GM12865 (cell line): ENCODE results near the gene SATB1.

Experiments
- DNase-seq: peaks from one replicate; pipeline ENCODE4 v3.0.0; 2010; ENCODE audit warnings: low read depth
- H3K4me3 ChIP-seq: 2 replicates; pipeline ENCODE4 v1.5.1; 2011; ENCODE audit warnings: mild to moderate bottlenecking, low read depth, low read length, control low read depth
- TF ChIP-seq, protein P1 (sequence below): IDR thresholded peaks from 2 replicates; pipeline ENCODE4 v1.5.1; 2011; ENCODE audit warnings: low read length, control low read depth, low read depth, inconsistent platforms; ENCODE audit not compliant: insufficient read depth; ENCODE audit errors: missing control alignments

SATB1 gene

DNA sequence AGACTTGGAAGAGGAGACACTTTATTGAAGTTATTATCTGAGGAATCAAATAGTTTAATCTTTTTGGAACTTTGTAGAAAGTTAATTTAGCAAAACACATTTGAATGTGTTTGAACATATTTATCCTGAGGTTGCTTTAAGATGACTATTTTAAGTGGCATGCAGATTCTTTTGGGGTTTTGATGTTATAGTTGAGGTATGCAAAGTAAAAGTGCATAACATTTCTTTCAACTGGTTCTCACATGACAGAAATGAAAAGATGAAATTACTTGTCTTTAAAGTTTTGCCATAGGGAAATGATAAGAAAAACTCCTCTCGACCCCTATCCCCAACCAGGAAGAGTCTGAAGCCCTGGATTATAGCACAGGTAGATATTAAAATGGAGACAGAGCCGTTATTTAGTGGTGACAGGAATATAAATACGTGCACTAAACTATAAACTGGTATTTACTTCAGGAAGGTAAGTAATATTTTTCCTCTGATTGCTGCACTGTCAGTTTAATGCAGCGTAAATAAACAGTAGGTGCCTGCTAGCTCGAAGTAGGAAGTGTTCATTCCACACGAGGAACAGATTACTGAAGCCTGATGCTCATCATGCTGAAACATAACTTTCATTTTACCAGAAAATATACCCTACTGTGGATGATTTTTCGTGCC is 15.1 kb upstream of the SATB1 start:
- DNase-seq, result no peak
- TF ChIP-seq, protein P1, sequence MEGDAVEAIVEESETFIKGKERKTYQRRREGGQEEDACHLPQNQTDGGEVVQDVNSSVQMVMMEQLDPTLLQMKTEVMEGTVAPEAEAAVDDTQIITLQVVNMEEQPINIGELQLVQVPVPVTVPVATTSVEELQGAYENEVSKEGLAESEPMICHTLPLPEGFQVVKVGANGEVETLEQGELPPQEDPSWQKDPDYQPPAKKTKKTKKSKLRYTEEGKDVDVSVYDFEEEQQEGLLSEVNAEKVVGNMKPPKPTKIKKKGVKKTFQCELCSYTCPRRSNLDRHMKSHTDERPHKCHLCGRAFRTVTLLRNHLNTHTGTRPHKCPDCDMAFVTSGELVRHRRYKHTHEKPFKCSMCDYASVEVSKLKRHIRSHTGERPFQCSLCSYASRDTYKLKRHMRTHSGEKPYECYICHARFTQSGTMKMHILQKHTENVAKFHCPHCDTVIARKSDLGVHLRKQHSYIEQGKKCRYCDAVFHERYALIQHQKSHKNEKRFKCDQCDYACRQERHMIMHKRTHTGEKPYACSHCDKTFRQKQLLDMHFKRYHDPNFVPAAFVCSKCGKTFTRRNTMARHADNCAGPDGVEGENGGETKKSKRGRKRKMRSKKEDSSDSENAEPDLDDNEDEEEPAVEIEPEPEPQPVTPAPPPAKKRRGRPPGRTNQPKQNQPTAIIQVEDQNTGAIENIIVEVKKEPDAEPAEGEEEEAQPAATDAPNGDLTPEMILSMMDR, result no peak
- H3K4me3 ChIP-seq, result no peak overlapping the region

DNA sequence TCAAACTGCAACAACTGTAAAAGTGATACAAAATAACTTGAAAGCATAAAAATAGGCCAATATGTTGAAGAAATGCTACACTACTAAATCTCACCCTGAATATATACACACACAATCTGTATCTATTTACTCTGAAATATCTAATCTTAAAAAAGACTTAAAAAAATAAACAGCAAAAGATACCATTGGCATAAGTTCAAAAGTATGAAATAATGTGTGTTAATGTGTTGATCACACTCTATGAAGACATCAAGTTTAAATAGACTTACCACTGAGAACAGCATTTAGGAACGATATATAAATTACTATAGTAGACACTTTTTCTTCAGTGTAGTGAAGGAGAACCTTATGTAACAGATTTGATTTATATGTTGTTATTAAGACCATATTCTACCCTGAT is 14.1 kb upstream of the SATB1 start:
- no peak for DNase-seq
- TF ChIP-seq, protein P1, result no peak
- H3K4me3 ChIP-seq, result no peak overlapping the region

DNA sequence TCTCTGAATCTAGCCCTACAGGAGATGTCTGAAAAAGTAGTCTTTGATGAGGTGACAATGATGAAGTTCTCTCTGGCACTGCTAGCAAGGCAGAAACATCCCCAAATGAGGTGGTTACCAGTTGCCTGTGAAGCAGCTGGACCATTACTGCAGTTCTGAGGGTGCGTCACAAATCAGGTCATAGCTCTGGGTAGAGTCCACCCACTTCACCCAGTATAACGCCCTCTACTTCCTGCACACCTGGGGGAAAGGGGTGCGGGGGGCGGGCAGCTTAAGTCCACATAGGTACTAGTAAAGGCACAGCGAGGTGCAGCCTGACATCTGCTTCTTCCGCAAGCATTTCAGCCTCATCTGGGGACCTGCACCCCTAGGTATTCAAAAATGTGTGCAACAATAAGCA is 13.4 kb upstream of the SATB1 start:
- TF ChIP-seq, protein P1, result no peak
- no peak overlapping the region for H3K4me3 ChIP-seq
- DNase-seq, result no peak

DNA sequence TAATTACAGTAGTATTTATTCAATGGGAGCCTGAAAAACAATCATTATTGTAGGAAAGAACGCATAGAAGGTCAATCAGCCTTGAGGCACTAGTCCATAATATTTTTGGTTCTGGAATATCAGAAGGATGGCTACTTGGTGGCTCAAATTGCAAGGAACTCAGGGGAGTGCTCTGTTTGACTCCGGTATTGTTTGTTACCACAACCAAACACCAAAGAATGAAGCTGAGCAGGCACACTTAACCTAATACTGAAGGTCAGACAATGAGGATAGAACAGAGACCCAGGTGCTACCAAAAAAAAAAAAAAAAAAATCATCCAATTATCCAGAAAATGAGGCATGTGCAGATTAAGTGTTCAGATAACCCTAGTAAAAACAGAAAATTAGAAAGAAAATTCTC is 11.1 kb upstream of the SATB1 start:
- DNase-seq, result no peak

DNA sequence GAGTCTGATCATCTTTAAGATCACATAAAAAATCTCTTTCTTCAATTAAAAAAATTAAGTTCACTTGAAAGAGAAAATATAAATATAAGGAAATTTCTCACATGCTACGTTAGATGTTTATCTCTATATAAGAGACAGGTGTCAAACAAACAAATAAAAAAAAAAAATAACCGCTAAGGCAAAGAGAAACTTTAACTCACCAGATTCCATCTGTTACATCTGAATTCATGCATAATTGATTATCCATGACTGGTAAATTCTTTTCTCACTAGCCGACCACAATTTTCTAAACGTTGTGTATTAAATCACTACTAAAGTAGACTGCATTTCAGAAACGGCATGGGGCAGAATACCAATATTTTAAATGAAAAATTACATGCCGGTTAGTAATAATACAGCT is 9.6 kb upstream of the SATB1 start:
- H3K4me3 ChIP-seq, result no peak overlapping the region
- TF ChIP-seq, protein P1, result no peak

More for the DNA sequence above, 11.1 kb upstream of the SATB1 start:
- H3K4me3 ChIP-seq, result no peak overlapping the region
- TF ChIP-seq, protein P1, result no peak

DNA sequence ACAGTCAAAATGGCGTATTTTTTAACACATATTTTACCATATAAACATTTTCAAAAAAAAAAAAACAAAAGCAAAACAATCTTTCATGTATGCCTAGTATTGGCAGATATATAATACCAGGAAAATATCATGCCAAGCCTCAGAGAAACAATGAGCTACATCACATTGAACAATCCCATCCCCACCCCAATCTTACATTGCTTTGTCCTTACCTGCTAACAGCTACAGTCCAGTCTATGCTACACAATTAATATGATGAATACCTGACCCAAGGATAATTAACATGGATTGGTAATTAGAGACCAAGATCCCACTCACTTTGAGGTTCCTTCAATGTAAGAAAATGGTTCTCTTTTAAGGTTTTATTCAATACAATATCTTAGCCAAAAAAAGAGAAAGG is 7.6 kb upstream of the SATB1 start:
- no peak for DNase-seq
- TF ChIP-seq, protein P1, result no peak
- no peak overlapping the region for H3K4me3 ChIP-seq

More for the DNA sequence above, 9.6 kb upstream of the SATB1 start:
- DNase-seq, result no peak

DNA sequence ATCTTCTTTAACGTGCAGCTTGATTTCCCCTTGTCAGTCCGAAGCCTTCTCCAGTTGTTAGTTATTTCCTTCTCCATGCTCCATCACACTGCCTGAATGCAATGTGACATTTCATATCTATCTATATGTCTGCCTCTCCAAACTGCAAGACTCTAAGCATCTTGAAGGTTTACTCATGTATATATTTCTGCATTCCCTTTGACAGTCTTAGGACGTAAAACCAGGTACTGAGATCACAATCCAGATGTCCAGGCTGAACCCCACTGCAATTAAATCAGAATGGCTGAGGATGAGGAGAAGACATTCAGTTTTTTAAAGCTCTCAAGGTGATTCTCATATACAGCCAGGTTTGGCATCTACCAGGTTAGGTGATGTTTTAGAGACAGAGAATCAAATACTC is 6.1 kb upstream of the SATB1 start:
- DNase-seq, result no peak
- H3K4me3 ChIP-seq, result no peak overlapping the region
- TF ChIP-seq, protein P1, result no peak
